ENCODE results near the gene C3orf18.

C3orf18 gene

DNA sequence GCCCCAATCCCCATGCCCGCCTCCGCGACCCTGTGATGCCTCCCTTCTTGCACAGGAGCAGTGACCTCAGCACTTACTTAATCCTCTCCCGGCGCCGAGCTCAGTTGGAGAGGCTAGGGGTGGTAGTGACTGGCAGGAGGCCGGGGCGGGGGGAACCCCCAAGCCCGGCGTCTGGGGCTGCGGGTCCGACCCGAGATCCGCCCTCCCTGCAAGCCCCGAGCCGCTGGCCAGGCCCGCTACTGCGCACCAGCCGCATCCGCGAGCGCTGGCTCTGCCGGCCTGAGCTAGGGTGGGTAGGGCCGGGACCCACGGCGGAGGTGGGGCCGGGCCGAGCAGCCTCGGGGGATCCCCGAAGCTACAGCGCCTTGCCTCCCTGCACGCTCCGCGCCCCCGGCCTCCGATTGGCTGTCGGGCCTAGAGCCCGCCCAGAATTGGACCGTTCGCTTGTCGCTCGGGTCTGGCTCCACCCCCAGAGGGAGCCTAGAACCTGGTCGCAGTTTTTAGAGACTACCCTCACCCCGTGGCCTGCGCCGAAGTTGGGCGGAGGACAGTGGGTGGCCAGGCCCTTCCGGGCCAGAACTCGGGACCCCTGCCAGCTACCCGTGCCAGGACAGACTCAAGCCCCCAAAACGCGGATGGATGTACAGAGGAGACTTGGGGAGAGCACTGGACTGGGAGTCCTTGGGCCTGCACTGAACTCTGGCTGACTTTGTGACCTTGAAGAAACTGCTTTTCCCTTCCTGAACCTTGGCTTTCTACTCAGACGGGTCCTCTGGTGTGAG is at the start of gene C3orf18:
Gene C3orf18 (minus strand): TSS at position 362 of the 782 bp plus-strand sequence. CDS start 2,048 bp downstream, outside the sequence.
- no peaks in the 10 kb centered on the region for H3K9me3 ChIP-seq (ENCODE audit: insufficient read depth, low read length)
- peak within 1 kb of the TSS; percentile 38 for H3K4me3 ChIP-seq (ENCODE audit: insufficient read length, low read depth)
- peaks cover 17% of the 10 kb centered on the region for H3K27me3 ChIP-seq (ENCODE audit: insufficient read depth, insufficient read length)
- H3K4me1 ChIP-seq (ENCODE audit: insufficient read depth, insufficient read length) = peaks cover 7% of the 10 kb centered on the region
- no peak for TF ChIP-seq SUZ12 (IDR thresholded peaks at IDR 0.05; ENCODE audit: extremely low read depth, insufficient read depth, insufficient read length)
- TF ChIP-seq ZNF274 (IDR thresholded peaks at IDR 0.05; ENCODE audit: low read depth, low read length) = no peak
- TF ChIP-seq YY1 (IDR thresholded peaks at IDR 0.05; ENCODE audit: insufficient read depth, insufficient read length) = no peak
- peaks cover 23% of the 10 kb centered on the region for H3K36me3 ChIP-seq (ENCODE audit: insufficient read depth, insufficient read length, low read length)
- peak within 1 kb of the TSS; percentile 80 for H3K9ac ChIP-seq (ENCODE audit: insufficient read length, low read depth)
- DNase-seq (ENCODE audit: low read depth, low spot score) = peak; percentile 75

DNA sequence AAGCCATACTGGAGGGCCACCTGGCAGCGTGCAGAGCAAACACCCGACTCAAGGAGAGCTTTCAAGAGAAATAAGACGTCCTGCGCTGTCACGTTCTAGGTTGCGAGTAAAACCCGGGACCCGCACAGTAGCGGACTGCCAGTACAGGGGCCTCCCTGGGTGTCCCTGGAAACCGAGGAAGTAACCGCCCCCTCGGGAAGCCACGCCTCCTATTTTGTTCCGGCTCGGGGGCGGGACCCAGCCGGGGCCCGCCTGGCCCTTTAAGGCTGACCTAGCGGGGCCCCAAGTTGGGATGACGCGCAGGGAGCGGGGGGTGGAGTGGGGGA is 49.2 kb upstream of the C3orf18 start:
- Histone ChIP-seq H3K27me3 (ENCODE audit: insufficient read depth, insufficient read length) (peaks cover 36% of the 10 kb centered on the region), H3K9me3 (ENCODE audit: insufficient read depth, low read length) (no peaks in the 10 kb centered on the region), H3K9ac (ENCODE audit: insufficient read length, low read depth) (peak overlapping the region; percentile 70), H3K4me3 (ENCODE audit: insufficient read length, low read depth) (peak overlapping the region; percentile 48), H3K36me3 (ENCODE audit: insufficient read depth, insufficient read length, low read length) (peaks cover 15% of the 10 kb centered on the region), H3K4me1 (ENCODE audit: insufficient read depth, insufficient read length) (peaks cover 8% of the 10 kb centered on the region)
- TF ChIP-seq ZNF274 (IDR thresholded peaks at IDR 0.05; ENCODE audit: low read depth, low read length) (no peak), SUZ12 (IDR thresholded peaks at IDR 0.05; ENCODE audit: extremely low read depth, insufficient read depth, insufficient read length) (no peak), YY1 (IDR thresholded peaks at IDR 0.05; ENCODE audit: insufficient read depth, insufficient read length) (no peak)
- peak; percentile 89 for DNase-seq (ENCODE audit: low read depth, low spot score)

DNA sequence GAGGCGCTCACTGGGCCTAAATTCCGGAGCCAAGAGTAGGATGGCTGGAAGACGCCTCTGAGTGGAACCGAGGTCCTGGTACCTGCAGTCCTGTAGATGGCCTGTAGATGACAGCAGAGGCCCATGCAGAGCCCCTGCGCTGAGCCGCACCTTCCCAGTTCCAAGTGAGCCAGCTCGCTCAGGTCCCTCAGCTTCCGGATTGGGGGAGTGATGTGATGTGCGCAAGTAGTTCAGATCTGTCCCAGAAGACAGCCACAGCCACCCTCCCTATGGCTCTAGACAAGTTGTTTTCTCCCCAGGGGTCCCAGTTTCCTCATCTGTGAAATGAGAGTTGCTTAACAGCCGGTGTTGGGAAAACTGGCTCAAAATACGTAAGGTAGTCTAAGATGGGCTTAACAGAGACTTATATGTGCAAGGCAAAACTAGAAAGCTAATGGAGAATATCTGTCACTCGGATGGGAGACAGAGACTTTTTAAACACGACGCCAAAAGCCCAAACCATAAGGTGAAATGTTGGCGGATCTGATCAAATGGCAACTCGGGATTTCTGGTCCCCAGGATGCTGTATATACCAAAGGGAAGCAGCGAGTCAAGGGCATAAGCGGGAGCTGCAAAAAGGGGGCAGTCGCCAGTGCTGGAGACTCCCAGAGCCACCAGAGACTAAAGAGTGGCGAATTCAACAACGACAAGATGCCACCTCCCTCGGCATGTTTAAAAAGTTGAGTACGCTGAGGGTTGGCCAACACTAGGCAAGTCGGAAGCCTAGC is 48.6 kb upstream of the C3orf18 start:
- Histone ChIP-seq H3K4me1 (ENCODE audit: insufficient read depth, insufficient read length) (peaks cover 9% of the 10 kb centered on the region), H3K27me3 (ENCODE audit: insufficient read depth, insufficient read length) (peaks cover 37% of the 10 kb centered on the region), H3K9ac (ENCODE audit: insufficient read length, low read depth) (peak overlapping the region; percentile 70), H3K9me3 (ENCODE audit: insufficient read depth, low read length) (no peaks in the 10 kb centered on the region), H3K4me3 (ENCODE audit: insufficient read length, low read depth) (peak overlapping the region; percentile 48), H3K36me3 (ENCODE audit: insufficient read depth, insufficient read length, low read length) (peaks cover 15% of the 10 kb centered on the region)
- TF ChIP-seq YY1 (IDR thresholded peaks at IDR 0.05; ENCODE audit: insufficient read depth, insufficient read length) (no peak), ZNF274 (IDR thresholded peaks at IDR 0.05; ENCODE audit: low read depth, low read length) (no peak), SUZ12 (IDR thresholded peaks at IDR 0.05; ENCODE audit: extremely low read depth, insufficient read depth, insufficient read length) (no peak)
- DNase-seq (ENCODE audit: low read depth, low spot score) = peak; percentile 84

DNA sequence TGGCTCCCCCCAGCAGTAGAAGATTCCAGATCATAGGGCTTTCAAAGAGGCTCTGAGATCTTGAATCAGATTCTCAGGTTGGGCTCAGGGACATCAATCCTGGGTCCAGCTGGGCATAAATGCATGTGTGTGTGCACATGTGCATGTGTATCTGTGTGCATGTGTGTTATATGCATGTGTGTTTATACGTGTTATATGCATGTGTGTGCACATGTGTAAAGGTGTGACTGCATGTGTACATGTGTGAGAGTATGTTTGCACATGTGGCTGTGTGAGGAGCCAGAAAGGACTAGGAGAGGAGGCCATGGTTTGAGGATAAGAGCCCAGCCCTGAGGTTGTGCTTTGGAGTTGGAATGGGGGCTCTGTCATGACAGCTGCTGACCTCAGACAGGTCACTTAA is 47.6 kb upstream of the C3orf18 start:
- peaks cover 14% of the 10 kb centered on the region for H3K4me1 ChIP-seq (ENCODE audit: insufficient read depth, insufficient read length)
- H3K27me3 ChIP-seq (ENCODE audit: insufficient read depth, insufficient read length) = peaks cover 47% of the 10 kb centered on the region
- H3K9me3 ChIP-seq (ENCODE audit: insufficient read depth, low read length) = no peaks in the 10 kb centered on the region
- TF ChIP-seq YY1 (IDR thresholded peaks at IDR 0.05; ENCODE audit: insufficient read depth, insufficient read length) = no peak
- TF ChIP-seq ZNF274 (IDR thresholded peaks at IDR 0.05; ENCODE audit: low read depth, low read length) = no peak
- TF ChIP-seq SUZ12 (IDR thresholded peaks at IDR 0.05; ENCODE audit: extremely low read depth, insufficient read depth, insufficient read length) = no peak
- no peak overlapping the region for H3K9ac ChIP-seq (ENCODE audit: insufficient read length, low read depth)
- no peak overlapping the region for H3K4me3 ChIP-seq (ENCODE audit: insufficient read length, low read depth)
- peaks cover 13% of the 10 kb centered on the region for H3K36me3 ChIP-seq (ENCODE audit: insufficient read depth, insufficient read length, low read length)
- no peak for DNase-seq (ENCODE audit: low read depth, low spot score)

DNA sequence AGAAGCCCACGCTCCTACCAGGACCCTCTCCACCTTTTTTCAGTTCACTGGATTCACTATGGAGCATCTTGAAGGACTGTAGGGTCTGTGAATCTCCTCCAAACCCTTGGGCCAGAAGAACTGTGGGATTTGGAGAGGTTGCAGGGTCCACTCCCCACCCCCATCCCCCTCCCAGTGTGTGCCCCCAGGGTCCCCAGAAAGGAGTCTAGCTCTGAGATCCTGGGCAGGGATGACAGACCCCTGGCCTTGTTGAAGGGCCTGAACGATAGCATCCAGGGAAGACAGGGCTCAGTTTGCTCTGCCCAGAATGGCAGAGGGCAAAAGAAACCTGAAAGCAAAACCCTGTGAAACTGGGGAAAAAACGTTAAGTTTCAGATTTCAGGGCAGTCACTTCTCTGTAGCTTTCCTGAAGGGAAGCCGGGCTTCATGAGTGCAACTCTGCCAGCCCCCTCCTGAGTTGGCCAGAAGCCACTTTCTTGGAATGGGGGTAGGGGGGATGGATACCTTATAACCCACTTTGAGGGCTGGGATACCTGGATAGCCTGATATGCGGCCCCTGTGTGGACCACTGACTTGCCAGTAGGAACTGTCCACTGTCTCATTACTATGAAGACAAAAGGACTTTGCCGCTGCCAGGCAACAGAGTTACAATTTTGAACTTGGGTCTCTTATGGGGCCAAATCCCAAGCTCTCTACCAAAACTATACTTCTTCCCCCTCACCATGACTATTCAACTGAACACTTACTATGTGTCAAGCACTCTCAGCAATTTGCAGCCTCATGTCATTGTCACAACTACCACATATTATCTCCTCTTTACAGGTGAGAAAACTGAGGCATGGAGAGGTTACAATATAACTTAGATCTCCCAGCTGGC is 45.7 kb upstream of the C3orf18 start:
- H3K9ac ChIP-seq (ENCODE audit: insufficient read length, low read depth) = peak overlapping the region; percentile 12
- TF ChIP-seq SUZ12 (IDR thresholded peaks at IDR 0.05; ENCODE audit: extremely low read depth, insufficient read depth, insufficient read length) = no peak
- H3K9me3 ChIP-seq (ENCODE audit: insufficient read depth, low read length) = no peaks in the 10 kb centered on the region
- peaks cover 53% of the 10 kb centered on the region for H3K27me3 ChIP-seq (ENCODE audit: insufficient read depth, insufficient read length)
- DNase-seq (ENCODE audit: low read depth, low spot score) = no peak
- H3K4me3 ChIP-seq (ENCODE audit: insufficient read length, low read depth) = no peak overlapping the region
- H3K4me1 ChIP-seq (ENCODE audit: insufficient read depth, insufficient read length) = peaks cover 14% of the 10 kb centered on the region
- H3K36me3 ChIP-seq (ENCODE audit: insufficient read depth, insufficient read length, low read length) = peaks cover 6% of the 10 kb centered on the region

DNA sequence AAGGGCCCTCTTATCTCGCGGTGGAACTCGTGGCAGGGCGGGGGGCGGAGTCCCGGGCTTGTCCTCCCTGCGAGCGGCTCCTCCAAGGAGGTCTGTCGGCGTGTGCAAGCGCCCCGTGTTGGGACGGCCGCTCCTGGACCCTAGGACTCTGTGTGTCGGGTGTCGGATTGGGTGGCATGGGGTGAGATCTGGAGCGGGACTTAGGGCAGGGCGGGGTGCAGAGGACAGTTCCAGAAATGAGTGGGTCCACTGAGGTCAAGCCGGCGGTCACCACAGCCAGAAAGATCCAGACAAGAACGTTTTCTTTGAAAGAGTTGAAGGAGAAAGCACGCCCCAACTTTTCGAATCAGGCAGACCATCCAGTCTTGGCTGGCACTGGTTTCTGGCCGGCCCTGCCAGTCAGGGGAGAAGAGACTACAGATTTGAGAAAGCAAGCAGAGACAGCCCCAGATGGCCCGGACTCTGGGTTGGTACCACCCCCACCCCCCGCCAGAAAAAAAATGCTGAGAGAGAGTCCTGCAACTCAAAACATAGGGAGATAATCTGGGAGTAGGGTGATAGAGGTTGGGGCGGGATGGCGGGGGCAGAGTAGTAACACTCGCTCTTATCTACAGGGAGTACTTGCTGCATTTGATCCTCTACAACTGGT is 44.8 kb upstream of the C3orf18 start:
- peaks cover 53% of the 10 kb centered on the region for H3K27me3 ChIP-seq (ENCODE audit: insufficient read depth, insufficient read length)
- H3K9ac ChIP-seq (ENCODE audit: insufficient read length, low read depth) = peak overlapping the region; percentile 74

More for the DNA sequence above, 44.8 kb upstream of the C3orf18 start:
- DNase-seq (ENCODE audit: low read depth, low spot score) = no peak
- H3K36me3 ChIP-seq (ENCODE audit: insufficient read depth, insufficient read length, low read length) = peaks cover 14% of the 10 kb centered on the region
- TF ChIP-seq YY1 (IDR thresholded peaks at IDR 0.05; ENCODE audit: insufficient read depth, insufficient read length) (no peak), SUZ12 (IDR thresholded peaks at IDR 0.05; ENCODE audit: extremely low read depth, insufficient read depth, insufficient read length) (no peak), ZNF274 (IDR thresholded peaks at IDR 0.05; ENCODE audit: low read depth, low read length) (no peak)
- peaks cover 10% of the 10 kb centered on the region for H3K4me1 ChIP-seq (ENCODE audit: insufficient read depth, insufficient read length)
- H3K9me3 ChIP-seq (ENCODE audit: insufficient read depth, low read length) = no peaks in the 10 kb centered on the region
- H3K4me3 ChIP-seq (ENCODE audit: insufficient read length, low read depth) = peak overlapping the region; percentile 45

All from NT2/D1 (cell line).